Measurements from ENCODE around the gene PPWD1. TPM values are rescaled to one million over a fixed set of nuclear protein-coding genes. Genes with fewer than 3 reads are reported as not detected.

The PPWD1 gene
- 10 to 100 TPM; 88.0 to 89.2 TPM for total RNA-seq
- 100 TPM for polyA plus RNA-seq (2013, experiment 1 of 2)
- 86.5 TPM for polyA plus RNA-seq (2013, experiment 2 of 2)
- total RNA-seq: 27.3 to 170 (median 94.2) reads per million in 172 experiments

- TF ChIP-seq, protein P1, sequence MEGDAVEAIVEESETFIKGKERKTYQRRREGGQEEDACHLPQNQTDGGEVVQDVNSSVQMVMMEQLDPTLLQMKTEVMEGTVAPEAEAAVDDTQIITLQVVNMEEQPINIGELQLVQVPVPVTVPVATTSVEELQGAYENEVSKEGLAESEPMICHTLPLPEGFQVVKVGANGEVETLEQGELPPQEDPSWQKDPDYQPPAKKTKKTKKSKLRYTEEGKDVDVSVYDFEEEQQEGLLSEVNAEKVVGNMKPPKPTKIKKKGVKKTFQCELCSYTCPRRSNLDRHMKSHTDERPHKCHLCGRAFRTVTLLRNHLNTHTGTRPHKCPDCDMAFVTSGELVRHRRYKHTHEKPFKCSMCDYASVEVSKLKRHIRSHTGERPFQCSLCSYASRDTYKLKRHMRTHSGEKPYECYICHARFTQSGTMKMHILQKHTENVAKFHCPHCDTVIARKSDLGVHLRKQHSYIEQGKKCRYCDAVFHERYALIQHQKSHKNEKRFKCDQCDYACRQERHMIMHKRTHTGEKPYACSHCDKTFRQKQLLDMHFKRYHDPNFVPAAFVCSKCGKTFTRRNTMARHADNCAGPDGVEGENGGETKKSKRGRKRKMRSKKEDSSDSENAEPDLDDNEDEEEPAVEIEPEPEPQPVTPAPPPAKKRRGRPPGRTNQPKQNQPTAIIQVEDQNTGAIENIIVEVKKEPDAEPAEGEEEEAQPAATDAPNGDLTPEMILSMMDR (IDR thresholded peaks at IDR 0.05): no peak
- peak within 1 kb of the TSS; percentile 94 for H3K27ac Mint-ChIP-seq
- Histone ChIP-seq H3K9me3 (ENCODE audit: control insufficient read depth in 1 of 2, insufficient read depth in 1 of 2, low read length in 2 of 2) (no peaks in the 10 kb centered on the region), H3K27me3 (ENCODE audit: control insufficient read depth in 1 of 2, insufficient read depth in 2 of 2, low read length in 2 of 2) (no peaks in the 10 kb centered on the region), H3K27ac (ENCODE audit: low read depth in 1 of 2, low read length in 2 of 2) (peak within 1 kb of the TSS; percentile 93 to 94), H3K4me3 (ENCODE audit: low read length) (peak within 1 kb of the TSS; percentile 75), H3K36me3 (ENCODE audit: insufficient read depth, low read length) (peaks cover 19% of the 10 kb centered on the region), H3K4me1 (ENCODE audit: insufficient read depth, low read length) (peaks cover 15% of the 10 kb centered on the region)
- ChIA-PET POLR2A (interaction anchor here (0.6 to 3.0 kb wide), 38 partner anchors 9 to 1443 kb away, joined by 3 to 72 read pairs (median 4); partner anchors contain the start of genes ADAMTS6, CWC27, ERBIN and NLN), CTCF (interaction anchor here (0.9 to 1.2 kb wide), 3 partner anchors 8 to 752 kb away, joined by 3 read pairs; no protein-coding TSS in a partner anchor)
- no peaks in the 10 kb centered on the region for H3K27me3 Mint-ChIP-seq
- ATAC-seq (ENCODE audit: poor library complexity): peak; percentile 96
- intact Hi-C loops (cut with DNase I, micrococcal nuclease): loop anchor here (1.0 to 10.0 kb wide), 5 partner anchors 61 to 796 kb away; partner anchors contain the start of genes ADAMTS6 (in 2 of the 2) and TRIM23 (in 1 of the 2)
- DNase-seq: peak; percentile 89 to 97 (median 93)
- peak within 1 kb of the TSS; percentile 95 for H3K4me3 Mint-ChIP-seq
- H3K36me3 Mint-ChIP-seq (ENCODE audit: low read depth): peaks cover 61% of the 10 kb centered on the region
- H3K9me3 Mint-ChIP-seq: no peaks in the 10 kb centered on the region
- H3K4me1 Mint-ChIP-seq (ENCODE audit: low read depth): peaks cover 64% of the 10 kb centered on the region
Measured at GRCh38 chr5:65562731-65563701, at the start of gene PPWD1, which contains the start of gene CENPK. TSS of gene PPWD1 (plus strand) at chr5:65563296. CDS start at chr5:65563311, 15 bp downstream. TSS of gene CENPK (minus strand) at chr5:65563168. CDS start at chr5:65554907, 8,261 bp downstream.

GRCh38 chr5:65525726-65526125, 37.4 kb upstream of the PPWD1 start:
- CTCF ChIA-PET: interaction anchor here (1.1 kb wide), 1 partner anchor 11 kb away, joined by 3 read pairs; no protein-coding TSS in a partner anchor
- TF ChIP-seq, protein P1 (IDR thresholded peaks at IDR 0.05): no peak
- Mint-ChIP-seq H3K4me3 (no peak overlapping the region), H3K27me3 (no peaks in the 10 kb centered on the region), H3K27ac (no peak overlapping the region), H3K4me1 (ENCODE audit: low read depth) (no peaks in the 10 kb centered on the region), H3K9me3 (no peaks in the 10 kb centered on the region), H3K36me3 (ENCODE audit: low read depth) (peaks cover 44% of the 10 kb centered on the region)
- intact Hi-C loops (cut with DNase I, micrococcal nuclease): no loop called here
- ATAC-seq (ENCODE audit: poor library complexity): no peak
- no peaks in the 10 kb centered on the region for H3K36me3 ChIP-seq (ENCODE audit: insufficient read depth, low read length)
- POLR2A ChIA-PET: no interaction called here
- H3K4me3 ChIP-seq (ENCODE audit: low read length): no peak overlapping the region
- no peak for DNase-seq
- no peaks in the 10 kb centered on the region for H3K27me3 ChIP-seq (ENCODE audit: control insufficient read depth in 1 of 2, insufficient read depth in 2 of 2, low read length in 2 of 2)
- H3K27ac ChIP-seq (ENCODE audit: low read depth in 1 of 2, low read length in 2 of 2): no peak overlapping the region
- H3K9me3 ChIP-seq (ENCODE audit: control insufficient read depth in 1 of 2, insufficient read depth in 1 of 2, low read length in 2 of 2): no peaks in the 10 kb centered on the region
- no peaks in the 10 kb centered on the region for H3K4me1 ChIP-seq (ENCODE audit: insufficient read depth, low read length)

DNA sequence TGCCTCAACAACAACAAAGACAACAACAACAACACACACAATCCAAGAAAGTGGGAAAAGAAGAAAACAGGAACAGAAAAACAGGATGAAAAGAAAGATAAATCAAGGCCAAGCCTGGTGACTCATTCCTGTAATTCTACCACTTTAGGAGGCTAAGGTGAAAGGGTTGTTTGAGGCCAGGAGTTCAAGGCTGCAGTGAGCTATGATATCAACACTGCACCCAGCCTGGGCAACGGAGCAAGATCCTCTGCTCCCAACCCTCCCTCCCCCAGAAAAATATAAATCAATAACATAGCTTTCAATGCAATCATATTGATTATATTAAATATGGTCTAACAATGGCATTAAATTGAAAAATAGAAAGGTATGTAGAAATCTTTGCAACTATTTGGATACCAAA, 32.2 kb upstream of the PPWD1 start:
- POLR2A ChIA-PET: no interaction called here
- H3K4me1 Mint-ChIP-seq (ENCODE audit: low read depth): no peaks in the 10 kb centered on the region
- Histone ChIP-seq H3K4me1 (ENCODE audit: insufficient read depth, low read length) (no peaks in the 10 kb centered on the region), H3K36me3 (ENCODE audit: insufficient read depth, low read length) (no peaks in the 10 kb centered on the region), H3K4me3 (ENCODE audit: low read length) (no peak overlapping the region), H3K27ac (ENCODE audit: low read depth in 1 of 2, low read length in 2 of 2) (no peak overlapping the region), H3K27me3 (ENCODE audit: control insufficient read depth in 1 of 2, insufficient read depth in 2 of 2, low read length in 2 of 2) (no peaks in the 10 kb centered on the region), H3K9me3 (ENCODE audit: control insufficient read depth in 1 of 2, insufficient read depth in 1 of 2, low read length in 2 of 2) (no peaks in the 10 kb centered on the region)
- H3K36me3 Mint-ChIP-seq (ENCODE audit: low read depth): peaks cover 19% of the 10 kb centered on the region
- ATAC-seq (ENCODE audit: poor library complexity): no peak
- intact Hi-C loops (cut with DNase I, micrococcal nuclease): no loop called here
- H3K27ac Mint-ChIP-seq: no peak overlapping the region
- no peak overlapping the region for H3K4me3 Mint-ChIP-seq
- no peaks in the 10 kb centered on the region for H3K27me3 Mint-ChIP-seq
- H3K9me3 Mint-ChIP-seq: no peaks in the 10 kb centered on the region
- TF ChIP-seq, protein P1 (IDR thresholded peaks at IDR 0.05): no peak
- CTCF ChIA-PET: no interaction called here
- DNase-seq: no peak
